HG03060 (cell line): ENCODE measurements around the gene CDH26.

Experiments
- ATAC-seq: cut with Tn5 transposase; IDR thresholded peaks from one replicate; pipeline ENCODE4 v1.9.1; 2021; ENCODE audit warnings: low read depth, moderate number of reproducible peaks; ENCODE audit not compliant: unreplicated experiment

Gene CDH26

GRCh38 chr20:59977086-59977485 is 18.9 kb downstream of the CDH26 start:
- ATAC-seq = no peak

- no peak for ATAC-seq
Measured at GRCh38 chr20:59983076-59983475, 24.9 kb downstream of the CDH26 start.

GRCh38 chr20:59984541-59984940 is 26.3 kb downstream of the CDH26 start:
- ATAC-seq = no peak

- no peak for ATAC-seq
Measured at GRCh38 chr20:59985164-59985563, 26.9 kb downstream of the CDH26 start.

GRCh38 chr20:59985864-59986263 is 27.6 kb downstream of the CDH26 start:
- ATAC-seq = no peak

- no peak for ATAC-seq
Measured at GRCh38 chr20:59987135-59987534, 28.9 kb downstream of the CDH26 start.

- ATAC-seq = no peak
Measured at GRCh38 chr20:59988141-59988540, 29.9 kb downstream of the CDH26 start.

- ATAC-seq = no peak
Measured at GRCh38 chr20:59992526-59993084, 34.4 kb downstream of the CDH26 start.

- ATAC-seq = no peak
Measured at GRCh38 chr20:59993736-59994430, 35.7 kb downstream of the CDH26 start.

GRCh38 chr20:59994697-59995122 is 36.5 kb downstream of the CDH26 start:
- no peak for ATAC-seq

GRCh38 chr20:59996108-59996507 is 37.9 kb downstream of the CDH26 start:
- ATAC-seq = no peak

GRCh38 chr20:59997896-59998295 is 39.7 kb downstream of the CDH26 start:
- ATAC-seq = no peak

GRCh38 chr20:59999502-59999901 is 41.3 kb downstream of the CDH26 start:
- ATAC-seq = no peak

GRCh38 chr20:60000271-60001042 is 42.2 kb downstream of the CDH26 start:
- no peak for ATAC-seq

GRCh38 chr20:60001108-60001507 is 42.9 kb downstream of the CDH26 start:
- no peak for ATAC-seq

GRCh38 chr20:60003776-60004175 is 45.6 kb downstream of the CDH26 start:
- ATAC-seq = no peak

GRCh38 chr20:60006261-60006660 is 48.0 kb downstream of the CDH26 start:
- ATAC-seq = no peak

GRCh38 chr20:60007464-60007863 is 49.2 kb downstream of the CDH26 start:
- ATAC-seq = no peak

- ATAC-seq = no peak
Measured at GRCh38 chr20:60008130-60008808, 50.0 kb downstream of the CDH26 start.

GRCh38 chr20:60009318-60009717 is 51.1 kb downstream of the CDH26 start:
- no peak for ATAC-seq
